Jurkat, Clone E6-1 (cell line): ENCODE measurements around the gene ABCC10.
A peak's percentile ranks its signal among the peaks of the same experiment; 100 is the strongest.
"Not testable (repeated sequence)": the region's sequence is repeated elsewhere in the genome, so short reads cannot be mapped to it uniquely, and the experiment has no call there.

Source experiments
- DNase-seq: peaks from one replicate; pipeline ENCODE4 v3.0.0-alpha.2; 2011; ENCODE audit warnings: low read depth, low spot score
- H3K4me3 ChIP-seq: 2 replicates; pipeline ENCODE4 v1.5.1; 2011; ENCODE audit warnings: mild to moderate bottlenecking, low read length, control low read depth, moderate library complexity

ABCC10 gene

DNA sequence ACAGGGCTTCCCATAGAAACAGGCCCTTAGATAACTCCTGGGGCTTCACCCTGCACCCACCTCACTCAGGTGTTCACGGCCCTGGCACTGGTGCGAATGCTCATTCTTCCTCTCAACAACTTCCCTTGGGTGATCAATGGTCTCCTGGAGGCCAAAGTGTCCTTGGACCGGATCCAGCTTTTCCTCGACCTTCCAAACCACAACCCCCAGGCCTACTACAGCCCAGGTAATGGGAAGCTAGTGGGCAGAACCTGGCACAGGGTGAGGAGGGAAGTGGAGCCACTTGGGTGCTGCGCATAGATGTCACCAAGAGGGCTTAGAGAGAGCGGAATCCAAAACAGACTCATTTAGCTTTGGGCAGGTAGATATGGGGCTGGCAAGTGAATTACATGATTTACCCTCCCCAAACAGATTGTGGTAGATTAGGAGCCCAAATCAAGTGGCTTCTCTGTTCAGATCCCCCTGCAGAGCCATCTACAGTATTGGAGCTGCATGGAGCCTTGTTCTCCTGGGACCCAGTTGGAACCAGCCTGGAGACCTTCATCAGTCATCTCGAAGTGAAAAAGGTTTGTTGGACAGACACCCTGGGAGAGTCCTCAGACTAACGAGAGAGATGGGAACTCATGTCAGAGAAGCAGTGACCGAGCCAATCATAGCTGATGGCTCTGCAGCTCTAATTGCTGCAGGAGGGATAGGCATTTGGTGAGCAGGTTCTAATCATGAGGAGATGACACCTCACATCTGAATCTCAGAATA is 8.5 kb downstream of the ABCC10 start:
- no peak for DNase-seq
- H3K4me3 ChIP-seq: no peak overlapping the region

DNA sequence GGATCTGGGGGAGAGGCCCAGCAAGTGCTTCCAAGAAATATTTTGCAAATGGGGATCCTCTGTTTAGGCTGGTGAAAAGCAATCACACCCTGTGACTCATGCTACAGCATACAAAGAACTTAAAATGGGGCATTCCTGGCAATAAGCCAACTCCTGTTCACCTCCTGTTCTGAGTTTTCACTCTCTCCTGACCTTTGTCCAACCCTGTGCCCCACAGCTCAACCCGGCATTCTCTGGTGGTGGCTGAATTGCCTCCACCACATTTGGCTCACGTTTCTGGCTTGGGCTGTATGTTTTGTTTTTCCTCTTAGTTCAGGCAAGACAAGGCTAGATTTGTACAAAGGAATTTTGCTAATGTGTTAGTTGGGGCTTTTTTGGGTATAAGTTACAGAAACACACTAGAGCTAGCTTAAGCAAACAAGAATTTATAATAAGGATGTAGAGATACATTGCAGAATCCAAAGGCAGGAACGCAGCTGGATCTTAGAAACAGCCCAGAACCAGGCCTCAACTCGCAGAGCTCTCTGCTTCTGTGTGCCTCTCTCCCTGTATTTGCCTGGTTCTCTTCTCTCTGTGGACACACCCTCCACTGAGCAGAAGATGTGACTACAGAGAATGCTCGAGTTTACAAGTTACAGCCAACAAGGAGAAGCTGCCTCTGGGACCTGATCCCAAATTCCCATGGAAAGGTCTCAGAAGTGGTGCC is 9.4 kb downstream of the ABCC10 start:
- no peak for DNase-seq
- no peak overlapping the region for H3K4me3 ChIP-seq

DNA sequence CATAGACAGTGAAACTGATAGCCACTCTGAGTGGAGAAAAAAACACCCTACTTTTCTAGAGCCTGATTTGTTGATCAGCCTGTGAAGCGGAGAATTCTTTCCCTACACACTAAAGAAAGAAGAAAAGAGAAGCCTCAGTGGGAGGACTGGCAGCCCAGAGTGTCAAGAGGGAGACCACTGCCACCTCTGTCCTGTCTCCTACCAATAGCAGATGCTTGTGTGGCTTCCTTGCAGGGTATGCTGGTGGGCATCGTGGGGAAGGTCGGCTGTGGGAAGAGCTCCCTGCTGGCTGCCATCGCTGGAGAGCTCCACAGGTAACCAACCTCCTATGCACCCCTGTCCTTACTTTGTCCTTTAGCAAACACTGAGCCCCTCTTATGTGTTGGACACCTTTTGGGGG is 10.4 kb downstream of the ABCC10 start:
- DNase-seq: no peak
- no peak overlapping the region for H3K4me3 ChIP-seq

DNA sequence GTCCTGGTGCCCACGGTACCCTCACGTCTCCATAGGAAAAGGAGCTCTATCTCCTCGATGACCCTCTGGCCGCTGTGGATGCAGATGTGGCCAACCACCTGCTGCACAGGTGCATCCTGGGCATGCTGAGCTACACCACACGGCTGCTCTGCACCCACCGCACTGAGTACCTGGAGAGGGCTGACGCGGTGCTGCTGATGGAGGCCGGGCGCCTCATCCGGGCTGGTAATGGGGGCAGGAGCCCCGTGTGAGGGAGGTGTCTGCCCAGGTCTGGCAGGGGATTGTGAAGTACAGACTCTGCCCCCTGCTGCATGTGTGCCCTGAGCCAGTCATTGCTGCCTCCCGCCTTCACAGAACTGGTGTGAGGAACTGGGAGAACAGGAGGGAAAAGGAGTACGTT is 15.6 kb downstream of the ABCC10 start:
- no peak overlapping the region for H3K4me3 ChIP-seq
- DNase-seq: no peak

DNA sequence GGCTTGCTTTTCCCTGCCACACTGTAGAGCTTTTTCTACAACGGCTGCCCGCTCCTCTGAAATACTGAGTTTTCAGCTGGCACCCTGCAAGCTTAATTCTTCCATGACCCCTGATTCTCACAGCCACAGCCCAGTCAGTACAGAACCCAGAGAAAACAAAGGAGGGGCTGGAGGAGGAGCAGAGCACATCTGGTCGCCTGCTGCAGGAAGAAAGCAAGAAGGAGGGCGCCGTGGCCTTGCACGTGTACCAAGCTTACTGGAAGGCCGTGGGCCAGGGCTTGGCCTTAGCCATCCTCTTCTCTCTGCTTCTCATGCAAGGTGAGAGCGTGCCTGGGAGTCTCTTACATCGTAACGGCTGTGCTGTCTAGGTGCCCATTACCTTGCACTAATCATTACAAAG is 16.7 kb downstream of the ABCC10 start:
- DNase-seq: no peak
- H3K4me3 ChIP-seq: no peak overlapping the region

DNA sequence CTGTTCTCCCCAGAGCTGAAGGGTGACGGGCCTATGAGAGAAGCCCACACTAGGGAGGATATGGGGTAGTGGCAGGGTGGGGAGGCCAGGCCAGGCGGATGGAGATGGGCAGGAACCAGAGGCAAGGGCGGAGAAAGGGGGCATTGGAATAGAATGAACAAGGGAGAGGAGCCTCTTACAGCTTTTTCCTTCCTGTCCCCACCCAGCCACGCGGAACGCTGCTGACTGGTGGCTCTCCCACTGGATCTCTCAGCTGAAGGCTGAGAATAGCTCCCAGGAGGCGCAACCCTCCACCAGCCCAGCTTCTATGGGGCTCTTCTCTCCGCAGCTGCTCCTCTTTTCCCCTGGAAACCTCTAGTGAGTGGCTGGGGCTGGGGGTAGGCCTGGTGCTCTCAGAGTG is 17.2 kb downstream of the ABCC10 start:
- no peak overlapping the region for H3K4me3 ChIP-seq
- DNase-seq: no peak

DNA sequence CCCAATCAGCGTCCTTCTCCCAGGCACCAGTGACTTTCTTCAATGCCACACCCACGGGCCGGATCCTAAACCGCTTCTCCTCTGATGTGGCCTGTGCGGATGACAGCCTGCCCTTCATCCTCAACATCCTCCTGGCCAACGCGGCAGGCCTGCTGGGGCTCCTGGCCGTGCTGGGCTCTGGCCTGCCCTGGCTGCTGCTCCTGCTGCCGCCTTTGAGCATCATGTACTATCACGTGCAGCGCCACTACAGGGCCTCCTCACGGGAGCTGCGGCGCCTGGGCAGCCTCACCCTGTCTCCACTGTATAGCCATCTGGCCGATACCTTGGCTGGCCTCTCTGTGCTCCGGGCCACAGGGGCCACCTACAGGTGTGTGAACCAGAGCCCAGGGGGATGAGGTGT is 18.2 kb downstream of the ABCC10 start:
- no peak for DNase-seq
- no peak overlapping the region for H3K4me3 ChIP-seq

DNA sequence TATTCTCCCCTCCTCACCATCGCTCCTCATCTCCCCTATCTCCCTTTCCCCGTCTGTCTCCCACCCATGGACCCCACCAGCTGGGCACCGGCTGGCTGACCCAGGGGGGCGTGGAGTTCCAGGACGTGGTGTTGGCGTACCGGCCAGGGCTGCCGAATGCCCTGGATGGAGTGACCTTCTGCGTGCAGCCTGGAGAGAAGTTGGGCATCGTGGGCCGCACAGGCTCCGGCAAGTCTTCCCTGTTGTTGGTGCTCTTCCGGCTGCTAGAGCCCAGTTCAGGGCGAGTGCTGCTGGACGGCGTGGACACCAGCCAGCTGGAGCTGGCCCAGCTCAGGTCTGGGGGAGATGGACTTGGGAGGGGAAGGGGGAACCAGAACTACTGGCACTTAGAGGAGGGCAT is 20.3 kb downstream of the ABCC10 start:
- DNase-seq: no peak
- no peak overlapping the region for H3K4me3 ChIP-seq

DNA sequence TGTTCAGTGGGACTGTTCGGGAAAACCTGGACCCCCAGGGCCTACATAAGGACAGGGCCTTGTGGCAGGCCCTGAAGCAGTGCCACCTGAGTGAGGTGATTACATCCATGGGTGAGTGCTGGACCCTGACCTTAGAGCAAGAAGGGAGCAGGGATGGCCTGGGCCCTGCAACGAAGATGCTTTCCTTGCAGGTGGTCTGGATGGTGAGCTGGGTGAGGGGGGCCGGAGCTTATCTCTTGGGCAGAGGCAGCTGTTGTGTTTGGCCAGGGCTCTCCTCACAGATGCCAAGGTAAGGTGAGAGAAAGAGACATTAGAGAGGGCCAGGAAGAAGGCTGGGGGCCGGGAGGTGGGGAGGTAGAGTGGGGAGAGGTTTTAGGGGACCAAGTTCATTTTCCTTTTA is 21.6 kb downstream of the ABCC10 start:
- H3K4me3 ChIP-seq: no peak overlapping the region
- no peak for DNase-seq

DNA sequence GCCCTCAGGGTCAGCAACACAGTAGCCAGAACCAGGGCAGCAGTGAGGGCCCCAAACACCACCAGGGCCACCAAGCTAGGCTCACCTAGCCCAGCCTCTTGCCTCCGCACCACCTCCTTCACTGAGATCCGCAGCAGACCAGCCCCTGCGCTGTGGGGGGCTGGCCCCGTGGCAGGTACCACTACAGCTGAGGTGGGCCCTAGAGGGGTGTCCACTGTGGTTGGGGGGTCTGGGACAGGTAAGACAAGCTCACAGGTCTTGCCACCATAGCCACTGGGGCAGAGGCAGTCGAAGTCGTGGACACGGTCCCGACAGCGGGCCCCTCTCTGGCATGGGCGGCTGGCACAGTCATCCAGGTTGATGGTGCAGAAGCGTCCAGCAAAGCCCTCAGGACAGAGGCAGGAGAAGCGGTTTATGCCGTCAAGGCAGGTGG is 23.4 kb downstream of the ABCC10 start:
- no peak for DNase-seq
- H3K4me3 ChIP-seq: no peak overlapping the region

DNA sequence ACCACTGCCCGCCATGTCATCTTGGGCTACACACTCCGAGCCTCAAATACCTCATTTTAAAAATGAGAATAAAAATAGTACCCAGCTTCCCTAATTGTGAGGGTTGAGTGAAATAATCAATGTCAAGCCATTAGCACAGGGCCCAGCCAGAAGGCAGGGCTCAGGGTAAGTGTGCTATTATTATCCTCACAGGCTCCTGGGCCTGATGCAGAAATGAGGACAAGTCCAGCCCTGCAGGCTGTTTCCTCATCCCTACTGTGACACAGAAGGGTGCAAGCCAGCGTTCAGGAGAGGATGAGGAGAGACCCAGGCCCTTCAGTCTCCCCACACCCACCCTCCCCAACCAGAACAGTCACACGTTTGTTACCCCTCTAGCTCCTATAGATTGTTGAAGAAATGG is 24.0 kb downstream of the ABCC10 start:
- no peak overlapping the region for H3K4me3 ChIP-seq
- no peak for DNase-seq

DNA sequence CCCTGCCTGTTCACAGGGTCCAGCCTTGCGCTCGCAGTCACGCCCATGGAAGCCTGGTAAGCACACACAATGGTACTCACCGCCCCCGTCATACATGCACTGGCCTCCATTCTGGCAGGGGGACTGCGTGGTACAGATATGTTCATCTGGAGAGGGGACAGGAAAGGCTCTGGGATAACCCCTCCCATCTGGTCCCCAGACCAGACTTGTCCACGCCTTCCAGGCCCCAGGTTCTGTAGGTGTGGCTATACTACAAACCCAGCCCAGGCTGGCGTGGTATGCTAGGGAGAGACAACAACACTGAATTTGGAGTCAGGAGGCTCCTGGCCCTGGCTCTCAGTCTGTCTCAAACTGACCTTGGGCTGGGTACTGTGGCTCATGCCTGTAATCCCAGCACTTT is 24.6 kb downstream of the ABCC10 start:
- DNase-seq: no peak
- no peak overlapping the region for H3K4me3 ChIP-seq

DNA sequence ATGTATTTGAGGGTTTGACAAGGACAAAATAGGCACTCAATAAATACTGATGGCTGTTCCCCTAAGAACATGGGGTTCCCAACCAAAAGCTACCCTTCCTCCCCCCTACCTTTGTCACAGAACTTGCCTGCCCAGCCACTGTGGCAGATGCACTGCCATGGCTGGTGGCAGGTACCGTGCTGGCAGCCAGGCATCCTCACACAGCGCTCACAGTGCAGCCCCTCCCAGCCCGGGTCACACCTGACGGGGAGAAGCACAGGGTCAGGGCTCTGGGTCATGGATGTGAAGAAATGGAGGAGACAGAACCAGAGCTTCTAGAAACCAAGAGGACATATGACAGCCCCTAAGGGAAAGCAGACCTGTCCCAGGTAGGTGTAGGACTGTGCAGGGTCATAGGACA is 25.6 kb downstream of the ABCC10 start:
- no peak for DNase-seq
- H3K4me3 ChIP-seq: no peak overlapping the region

DNA sequence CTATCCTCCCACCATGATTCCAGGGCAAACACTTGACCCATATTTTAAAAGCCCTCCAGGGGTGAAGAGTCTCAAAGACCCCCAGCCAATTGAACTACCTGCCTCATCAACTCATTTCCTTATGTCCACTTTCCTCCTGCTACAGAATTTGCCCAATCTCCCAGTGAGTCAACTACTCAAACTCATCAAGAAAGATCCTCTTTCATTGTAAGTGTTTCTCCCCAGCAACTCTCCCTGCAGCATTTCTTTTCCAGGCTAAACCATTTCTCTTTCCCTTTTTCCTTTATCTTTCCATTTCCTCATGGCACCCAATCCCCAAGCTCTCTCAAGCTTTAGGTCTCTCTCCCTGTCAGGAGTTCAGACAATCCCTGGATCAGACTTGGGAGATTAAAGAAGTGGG is 26.5 kb downstream of the ABCC10 start:
- no peak for DNase-seq
- no peak overlapping the region for H3K4me3 ChIP-seq

DNA sequence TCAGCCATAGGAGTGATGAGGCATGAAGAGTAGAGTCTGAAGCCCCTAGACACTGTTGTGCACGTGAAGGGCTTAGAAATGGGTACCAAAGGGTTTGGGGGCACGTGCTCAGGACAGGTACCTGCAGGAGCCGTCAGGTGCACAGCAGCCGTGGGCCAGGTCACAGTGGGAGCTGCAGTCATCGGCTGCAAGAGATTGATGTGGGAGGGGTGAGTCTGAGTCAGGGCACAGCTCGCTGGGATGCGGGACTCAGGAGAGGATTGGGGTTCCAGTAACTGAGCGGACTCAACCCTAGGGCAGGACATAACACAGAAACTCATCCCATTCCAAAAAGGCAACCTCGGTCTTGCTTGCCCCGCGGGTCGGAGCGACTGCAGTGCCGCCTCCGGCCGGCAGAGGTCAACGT is 27.0 kb downstream of the ABCC10 start:
- DNase-seq: peak; percentile 19
- H3K4me3 ChIP-seq: peak overlapping the region; percentile 49

DNA sequence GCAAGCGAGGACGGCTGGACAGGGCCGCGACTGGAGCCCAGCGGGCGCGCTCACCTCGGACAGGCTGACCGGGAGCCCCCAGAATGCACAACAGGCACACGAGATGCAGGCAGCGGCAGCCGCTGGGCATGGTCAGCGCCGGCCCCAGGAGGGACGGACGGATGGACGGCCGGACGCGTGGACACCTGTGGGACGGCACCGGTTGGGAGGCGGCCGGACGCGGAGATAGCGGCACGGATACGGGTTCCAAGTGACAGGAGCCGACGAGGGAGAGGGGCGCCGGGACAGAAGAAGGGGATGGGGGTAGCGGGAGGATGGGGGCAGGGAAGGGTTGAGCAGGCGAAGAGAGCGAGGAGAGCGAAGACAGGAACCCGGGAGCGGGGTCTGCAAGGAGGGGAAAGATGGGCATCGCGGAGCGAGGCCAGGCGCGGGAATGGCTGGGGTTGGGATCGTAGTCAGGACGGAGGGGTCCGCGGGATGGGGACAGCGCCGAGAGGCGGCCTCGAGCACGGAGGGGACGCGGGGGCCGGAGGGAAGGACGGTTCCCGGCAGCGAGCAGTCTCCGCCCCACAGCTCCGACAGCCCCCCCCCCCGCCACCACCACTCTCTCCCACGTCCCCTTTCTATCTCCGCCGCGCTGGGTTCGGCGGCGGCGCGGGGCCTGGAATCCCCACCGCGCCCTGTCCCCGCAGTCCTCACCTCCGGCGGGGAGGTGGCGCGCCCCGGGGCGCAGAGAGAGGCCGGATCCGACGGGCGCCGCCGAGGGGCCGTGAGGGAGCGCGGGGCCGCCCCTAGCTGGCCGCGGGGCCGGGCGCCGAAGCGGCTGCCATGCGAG is 27.6 kb downstream of the ABCC10 start:
- H3K4me3 ChIP-seq: peak overlapping the region; percentile 49
- no peak for DNase-seq

DNA sequence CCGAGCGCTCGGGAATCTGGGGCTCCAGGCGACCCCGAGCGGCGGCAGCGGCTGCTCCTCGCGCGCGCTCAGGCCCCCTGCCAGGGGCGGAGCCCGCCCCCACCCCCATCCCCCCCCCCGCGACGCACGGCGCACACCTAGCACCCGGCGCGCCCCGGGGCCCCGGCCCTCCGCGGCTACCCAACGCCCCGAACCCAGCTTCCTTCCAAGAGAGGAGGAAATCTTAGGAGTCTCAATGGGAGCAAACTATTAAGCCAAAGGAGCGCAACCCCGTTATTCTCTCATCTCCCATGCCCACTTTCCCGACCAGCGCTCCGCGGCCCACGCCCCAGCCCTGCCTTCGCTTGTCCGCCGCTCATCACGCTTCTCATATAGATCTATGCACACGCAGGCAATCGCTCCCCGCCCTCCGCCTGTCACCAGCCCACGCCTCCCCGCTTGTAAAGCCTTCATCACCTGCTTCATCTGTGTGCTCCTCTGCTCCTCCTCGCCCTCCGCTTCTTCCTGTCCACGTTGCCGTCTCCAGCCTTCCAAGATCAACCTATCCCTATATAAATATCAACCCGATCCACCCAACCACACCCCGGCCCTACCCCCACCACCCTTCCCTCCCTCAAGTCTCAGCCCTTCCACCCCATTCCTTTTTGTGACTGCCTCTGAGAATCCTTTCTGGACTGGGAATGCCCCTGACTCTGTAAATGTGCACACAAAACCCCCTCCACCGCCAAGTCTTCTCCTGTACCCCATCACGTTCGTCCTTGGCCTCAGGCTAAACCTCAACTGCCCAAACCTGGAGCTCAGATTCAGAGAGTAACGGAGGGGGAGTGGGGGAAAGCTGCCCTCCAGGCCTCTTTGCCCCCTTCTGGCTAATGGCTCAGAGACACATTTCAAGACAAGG is 28.4 kb downstream of the ABCC10 start, which contains the start of gene DLK2:
TSS of gene DLK2 (minus strand) at position 18 of the 898 bp plus-strand sequence. CDS start 723 bp downstream, outside the sequence.
- peak; percentile 19 for DNase-seq
- peak within 1 kb of the TSS; percentile 49 for H3K4me3 ChIP-seq

DNA sequence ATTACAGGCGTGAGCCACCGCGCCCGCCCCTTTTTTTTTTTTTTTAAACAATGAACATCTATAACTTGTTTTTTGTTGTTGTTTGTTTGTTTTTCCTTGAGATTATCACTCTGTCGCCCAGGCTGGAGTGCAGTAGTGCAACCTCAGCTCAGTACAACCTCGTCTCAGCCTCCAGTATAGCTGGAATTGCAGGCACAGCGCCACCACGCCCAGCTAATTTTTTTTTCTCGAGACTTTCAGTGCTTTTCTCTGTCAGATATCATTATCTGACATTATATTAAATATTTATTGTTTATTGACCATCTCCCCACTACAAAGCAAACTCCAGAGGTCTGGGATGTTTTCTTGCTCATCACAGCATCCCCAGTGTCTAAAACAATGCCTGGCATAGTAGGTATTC is 30.3 kb downstream of the ABCC10 start:
- DNase-seq: no peak
- H3K4me3 ChIP-seq: no peak overlapping the region

DNA sequence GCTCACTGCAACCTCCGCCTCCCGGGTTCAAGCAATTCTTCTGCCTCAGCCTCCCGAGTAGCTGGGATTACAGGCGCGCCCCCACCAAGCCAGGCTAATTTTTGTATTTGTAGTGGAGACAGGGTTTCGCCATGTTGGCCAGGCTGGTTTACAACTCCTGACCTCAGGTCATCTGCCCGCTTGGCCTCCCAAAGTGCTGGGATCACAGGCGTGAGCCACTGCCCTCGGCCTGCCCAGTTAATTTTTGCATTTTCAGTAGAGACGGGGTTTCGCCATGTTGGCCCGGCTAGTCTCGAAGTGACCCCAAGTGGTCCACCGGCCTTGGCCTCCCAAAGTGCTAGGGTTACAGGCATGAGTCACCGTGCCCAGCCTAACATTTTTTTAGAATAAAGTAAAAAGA is 30.8 kb downstream of the ABCC10 start:
- not testable (repeated sequence) for DNase-seq, H3K4me3 ChIP-seq
